HG03039 (cell line): ENCODE measurements around the gene NT5DC1.
"Not testable (repeated sequence)": the region's sequence is repeated elsewhere in the genome, so short reads cannot be mapped to it uniquely, and the experiment has no call there.

Source experiments
- ATAC-seq: cut with Tn5 transposase; IDR thresholded peaks from one replicate; pipeline ENCODE4 v1.9.1; 2021; ENCODE audit warnings: mild to moderate bottlenecking, moderate library complexity; ENCODE audit not compliant: unreplicated experiment

NT5DC1 gene

GRCh38 chr6:116088946-116089345 is 11.7 kb upstream of the NT5DC1 start:
- no peak for ATAC-seq

GRCh38 chr6:116090251-116090650 is 10.4 kb upstream of the NT5DC1 start:
- ATAC-seq = peak; percentile 60

GRCh38 chr6:116094041-116094440 is 6.6 kb upstream of the NT5DC1 start:
- no peak for ATAC-seq

- not testable (repeated sequence) for ATAC-seq
Observed at GRCh38 chr6:116096048-116096759, 4.4 kb upstream of the NT5DC1 start.

GRCh38 chr6:116096979-116097816 is 3.5 kb upstream of the NT5DC1 start:
- no peak for ATAC-seq

GRCh38 chr6:116099036-116099435 is 1.6 kb upstream of the NT5DC1 start:
- no peak for ATAC-seq

- ATAC-seq = no peak
Observed at GRCh38 chr6:116101302-116101718, 657 bp downstream of the NT5DC1 start.

GRCh38 chr6:116101790-116102189 is 1.1 kb downstream of the NT5DC1 start:
- no peak for ATAC-seq

GRCh38 chr6:116102873-116103272 is 2.2 kb downstream of the NT5DC1 start:
- no peak for ATAC-seq

- no peak for ATAC-seq
Observed at GRCh38 chr6:116104636-116105035, 4.0 kb downstream of the NT5DC1 start.

- ATAC-seq = no peak
Observed at GRCh38 chr6:116105247-116105646, 4.6 kb downstream of the NT5DC1 start.

- ATAC-seq = no peak
Observed at GRCh38 chr6:116106146-116106545, 5.5 kb downstream of the NT5DC1 start.

- no peak for ATAC-seq
Observed at GRCh38 chr6:116108836-116109235, 8.2 kb downstream of the NT5DC1 start.

- peak; percentile 53 for ATAC-seq
Observed at GRCh38 chr6:116111552-116112528, 11.2 kb downstream of the NT5DC1 start.

- ATAC-seq = no peak
Observed at GRCh38 chr6:116113386-116113785, 12.7 kb downstream of the NT5DC1 start.

- ATAC-seq = no peak
Observed at GRCh38 chr6:116115781-116116180, 15.1 kb downstream of the NT5DC1 start.

- ATAC-seq = no peak
Observed at GRCh38 chr6:116118608-116119007, 18.0 kb downstream of the NT5DC1 start.

GRCh38 chr6:116120430-116120829 is 19.8 kb downstream of the NT5DC1 start:
- ATAC-seq = no peak

- no peak for ATAC-seq
Observed at GRCh38 chr6:116126032-116126431, 25.4 kb downstream of the NT5DC1 start, which contains the start of gene COL10A1. COL10A1 (minus strand) TSS chr6:116126132; CDS start chr6:116125492, 640 bp downstream.

GRCh38 chr6:116127771-116128493 is 27.3 kb downstream of the NT5DC1 start:
- no peak for ATAC-seq
